Stimulated activated CD4-positive, alpha-beta T cell treated with anti-CD3 and anti-CD28 coated beads, Interleukin-12 subunit alpha, Interleukin-12 subunit beta, amount 100 ng/mL, for 24 hours (primary cell): ENCODE data around the gene FRMD8.

Source experiments
- DNase-seq, 2 experiments: peaks; one replicate each; pipeline ENCODE4 v3.0.0-alpha.2; 2020; ENCODE audit warnings: low read depth in 2 of 2

FRMD8 gene

DNA sequence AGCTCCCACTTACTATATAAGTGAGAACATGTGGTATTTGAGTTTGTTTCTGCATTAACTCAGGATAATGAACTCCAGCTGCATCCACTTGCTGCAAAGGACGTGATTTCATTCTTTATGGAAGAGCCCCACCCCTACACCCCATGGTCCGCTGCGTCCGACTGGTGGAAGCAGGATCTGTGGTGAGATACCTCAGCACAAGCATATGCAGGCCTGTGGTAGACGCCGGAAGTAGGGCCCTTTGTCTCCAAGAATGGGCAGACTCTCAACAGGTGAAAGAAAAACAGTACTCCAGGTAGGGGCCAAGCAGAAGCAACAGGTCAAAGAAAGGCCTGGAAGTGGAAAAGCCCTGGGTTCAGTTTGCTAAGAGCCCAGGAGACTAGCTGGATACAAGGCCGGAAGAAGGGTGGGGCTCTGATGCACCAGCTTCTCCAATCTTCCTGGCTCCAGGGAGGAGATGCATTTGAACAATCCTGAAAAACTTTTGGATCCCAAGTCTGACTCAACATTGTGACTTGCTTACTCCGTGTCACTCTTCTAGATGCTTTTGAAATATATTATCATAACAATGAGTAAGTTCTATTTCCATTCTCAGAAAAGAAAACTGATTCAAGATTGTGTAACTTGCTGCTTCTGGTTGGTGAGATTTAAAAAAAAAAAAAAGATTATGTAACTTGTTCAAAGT is 66.5 kb downstream of the FRMD8 start:
- no peak for DNase-seq

DNA sequence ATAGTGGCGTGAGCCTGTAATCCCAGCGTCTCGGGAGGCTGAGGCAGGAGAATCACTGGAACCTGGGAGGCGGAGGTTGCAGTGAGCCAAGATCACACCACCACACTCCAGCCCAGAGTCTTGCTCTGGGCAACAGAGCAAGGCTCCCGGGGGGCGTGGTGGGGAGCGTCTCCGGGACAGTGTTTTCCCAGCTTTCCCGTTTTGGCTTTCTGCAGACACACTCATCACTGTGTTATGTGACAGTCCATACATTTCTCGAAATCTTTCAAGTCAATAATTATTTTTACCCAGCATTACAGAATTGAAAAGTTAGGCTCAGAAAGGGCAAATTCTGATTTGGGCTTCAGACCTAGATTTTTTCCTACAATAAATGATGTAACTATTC is 67.9 kb downstream of the FRMD8 start:
- no peak for DNase-seq

DNA sequence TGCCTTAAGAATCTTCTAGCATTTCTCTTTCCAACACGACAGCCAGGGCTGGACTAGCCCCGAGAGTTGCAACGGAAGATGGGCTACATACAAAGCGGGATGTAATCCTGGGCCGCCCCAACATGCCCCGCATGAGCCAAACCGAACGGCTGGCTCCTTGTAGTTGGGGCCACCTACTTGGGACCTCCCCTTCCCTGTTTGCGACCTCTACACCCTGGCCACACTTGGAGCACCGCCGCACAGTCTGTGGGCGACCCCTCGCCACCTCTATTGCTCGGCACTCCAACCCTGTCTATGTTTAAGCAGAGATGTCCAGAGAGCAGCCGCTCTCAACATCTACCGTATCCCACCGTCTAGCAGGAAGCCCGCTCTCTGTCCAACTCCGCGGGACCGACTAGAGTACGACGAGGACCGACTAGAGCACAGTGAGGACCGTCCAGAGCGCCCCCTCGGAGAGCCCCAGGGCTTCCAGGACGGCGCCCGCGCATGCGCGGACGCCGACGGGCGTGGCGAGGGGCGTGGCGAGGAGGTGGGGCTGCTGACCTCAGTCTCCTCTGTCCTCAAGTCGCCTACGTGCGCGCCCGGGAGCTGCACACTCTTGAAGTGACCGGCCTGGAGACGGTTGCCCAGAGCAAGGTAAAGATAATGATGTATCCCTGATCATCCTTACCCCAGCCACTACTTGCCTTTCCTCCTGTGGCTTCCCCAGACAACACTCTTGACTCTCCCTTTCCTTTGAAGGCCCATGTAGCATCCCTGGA is 68.4 kb downstream of the FRMD8 start:
- peak; percentile 62 to 83 for DNase-seq

DNA sequence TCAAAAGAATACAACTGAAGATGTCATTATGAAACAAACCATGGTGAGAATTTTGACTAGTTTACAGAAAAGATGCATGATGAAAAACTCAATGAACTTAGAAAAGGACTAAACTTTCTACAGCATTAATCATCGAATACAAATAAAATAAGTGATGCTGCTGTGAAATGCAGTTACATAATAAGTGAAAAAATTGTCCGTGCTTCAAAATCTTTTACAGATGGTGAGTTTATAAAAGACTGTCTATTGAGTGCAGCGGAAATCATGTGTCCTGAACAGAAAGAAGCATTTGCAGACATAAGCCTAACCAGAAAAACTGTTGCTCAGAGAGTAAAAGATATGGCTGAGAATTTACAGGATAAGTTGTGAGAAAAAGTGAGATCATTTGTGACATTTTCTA is 70.0 kb downstream of the FRMD8 start:
- DNase-seq: no peak

DNA sequence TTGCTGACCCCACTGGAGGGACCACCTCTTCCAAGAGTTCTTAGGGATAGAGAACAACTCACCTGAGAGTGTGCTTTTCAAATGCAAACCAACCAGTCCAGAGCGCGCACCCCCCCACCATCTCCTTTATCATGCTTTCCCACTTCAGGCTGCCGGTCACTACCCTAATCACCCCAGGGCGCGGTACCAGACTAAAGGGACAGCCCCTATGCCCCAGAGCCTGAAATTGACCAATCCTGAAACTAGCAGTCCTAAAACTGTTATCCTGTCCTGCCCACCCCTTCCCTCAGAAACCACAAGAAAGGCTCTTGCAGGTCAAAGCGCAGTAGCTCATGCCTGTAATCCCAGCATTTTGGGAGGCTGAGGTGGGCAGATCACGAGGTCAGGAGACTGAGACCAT is 73.1 kb downstream of the FRMD8 start:
- no peak for DNase-seq
